PFSK-1 (cell line): ENCODE results near the gene LCORL.

ENCODE experiments used
- FOXP2 ChIP-seq: optimal IDR thresholded peaks from 2 replicates; pipeline ENCODE3; 2011; ENCODE audit warnings: borderline replicate concordance, control low read depth, inconsistent platforms; ENCODE audit not compliant: insufficient read depth; ENCODE audit errors: extremely low read length, extremely low read depth
- POLR2AphosphoS5 ChIP-seq: IDR thresholded peaks from 2 replicates; pipeline ENCODE4 v1.6.1; 2012; ENCODE audit warnings: low read depth, mild to moderate bottlenecking, control low read depth, low read length, moderate library complexity
- REST ChIP-seq, 2 experiments: IDR thresholded peaks; 2 replicates each; pipeline versions ENCODE4 v1.6.1 to v1.8.0; 2011 to 2012; ENCODE audit warnings: low read depth in 2 of 2, low read length in 2 of 2, control low read depth in 1 of 2, inconsistent platforms in 1 of 2, mild to moderate bottlenecking in 1 of 2, moderate library complexity in 1 of 2; ENCODE audit not compliant: insufficient read depth in 1 of 2
- SIN3A ChIP-seq: IDR thresholded peaks from 2 replicates; pipeline ENCODE4 v1.6.1; 2012; ENCODE audit warnings: mild to moderate bottlenecking, low read length, moderate library complexity, borderline replicate concordance; ENCODE audit not compliant: insufficient read depth
- TAF1 ChIP-seq: IDR thresholded peaks from 2 replicates; pipeline ENCODE4 v1.6.1; 2012; ENCODE audit warnings: low read length, control low read depth, borderline replicate concordance; ENCODE audit not compliant: insufficient read depth

- TF ChIP-seq POLR2AphosphoS5 (no peak), SIN3A (no peak), TAF1 (no peak), FOXP2 (no peak), REST (IDR thresholded peaks at IDR 0.05; ENCODE audit: insufficient read depth in 1 of 2, low read depth in 2 of 2, low read length in 2 of 2) (no peak)
Observed at GRCh38 chr4:17894421-17894820, 127.1 kb downstream of the LCORL start.
